DND-41 (cell line): ENCODE data around the gene NRBP1.
"Not testable (repeated sequence)": the region's sequence is repeated elsewhere in the genome, so short reads cannot be mapped to it uniquely, and the experiment has no call there.

ENCODE experiments used
- CTCF ChIP-seq: IDR thresholded peaks from 2 replicates; pipeline ENCODE4 v1.5.1; 2012; ENCODE audit warnings: borderline replicate concordance, low read length, moderate library complexity, mild to moderate bottlenecking; ENCODE audit not compliant: poor library complexity, severe bottlenecking; ENCODE audit errors: extremely low read depth
- EZH2 ChIP-seq: IDR thresholded peaks from 3 replicates; pipeline ENCODE4 v1.6.1; 2012; ENCODE audit warnings: borderline replicate concordance, low read depth, mild to moderate bottlenecking, moderate library complexity, low read length, inconsistent platforms; ENCODE audit not compliant: severe bottlenecking

GRCh38 chr2:27425039-27425438 is 3.4 kb upstream of the NRBP1 start:
- TF ChIP-seq CTCF, EZH2: not testable (repeated sequence)
